BJ (cell line): Measurements from ENCODE around the gene NLRP9. TPM values are rescaled to one million over a fixed set of nuclear protein-coding genes. Genes with fewer than 3 reads are reported as not detected.

Source experiments
- CTCF ChIA-PET: fragments of 350-600 bp; formaldehyde crosslinking; extraction: SDS; loops from one replicate; lab custom pipeline; 2021; ENCODE audit warnings: antibody characterized with exemption, inconsistent platforms; lab: Yijun Ruan, JAX
- POLR2A ChIA-PET: fragments of 300-600 bp; sonication (Branson Sonifier 250); formaldehyde crosslinking; extraction: SDS; loops from one replicate; lab custom pipeline; 2021; ENCODE audit warnings: antibody characterized with exemption; lab: Charles Lee
- DNase-seq: peaks from one replicate; pipeline ENCODE4 v3.0.0-alpha.2; 2011; ENCODE audit warnings: low read depth
- H3K27me3 ChIP-seq: 2 replicates; pipeline ENCODE4 v1.6.0; 2011; ENCODE audit warnings: low read length; ENCODE audit not compliant: control insufficient read depth, insufficient read depth
- H3K36me3 ChIP-seq: 2 replicates; pipeline ENCODE4 v1.5.1; 2011; ENCODE audit warnings: low read length; ENCODE audit not compliant: control insufficient read depth, insufficient read depth
- H3K4me3 ChIP-seq: 2 replicates; pipeline ENCODE4 v1.5.1; 2011; ENCODE audit warnings: low read depth, mild to moderate bottlenecking, control low read depth, low read length
- polyA plus RNA-seq: library from polyadenylated mRNA; depleted of rRNA; stranded (reverse); fragments of >200 nt; gene quantifications from 2 replicates; pipeline ENCODE4 v1.2.3, GENCODE V29; 2011
- TF ChIP-seq, protein P1 (sequence below): IDR thresholded peaks from 2 replicates; pipeline ENCODE4 v1.5.1; 2011; ENCODE audit warnings: low read depth, mild to moderate bottlenecking, control low read depth, inconsistent platforms, low read length, moderate library complexity; ENCODE audit not compliant: insufficient read depth

NLRP9 gene
- polyA plus RNA-seq, 1 experiment = not detected

DNA sequence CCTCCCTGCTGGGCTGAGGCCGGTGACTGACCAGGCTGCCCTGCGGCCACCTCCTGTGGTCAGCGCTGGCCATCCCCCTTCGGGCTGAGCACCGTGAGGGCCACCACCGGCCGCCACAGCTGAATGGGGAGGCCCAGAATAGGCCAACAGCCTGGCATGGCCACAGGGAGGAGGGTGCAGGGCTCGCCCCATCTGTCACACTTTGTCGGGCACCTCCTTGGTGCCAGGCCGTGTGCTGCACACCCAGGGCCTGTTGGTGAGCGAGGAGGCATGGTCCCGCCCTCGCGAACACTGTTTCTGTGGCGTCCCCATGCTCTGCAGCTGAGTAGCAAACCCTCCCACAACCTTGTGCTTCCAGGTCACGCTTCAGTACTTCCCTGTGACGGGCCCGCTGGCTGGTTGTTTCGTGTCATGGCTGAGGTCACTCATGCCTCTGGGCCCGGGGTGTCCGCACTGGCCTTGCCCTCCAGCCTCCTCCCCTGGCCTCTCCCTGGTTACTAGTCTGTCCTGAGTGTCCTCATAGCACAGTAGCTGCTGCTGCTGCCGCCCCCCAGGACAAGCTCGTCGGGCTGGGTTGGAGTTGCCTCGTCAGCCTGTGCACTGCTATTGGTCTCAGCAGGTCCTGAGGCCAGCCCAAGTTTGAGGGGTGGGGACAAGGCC lies 48.0 kb downstream of the NLRP9 start:
- ChIA-PET POLR2A (no interaction called here), CTCF (no interaction called here)
- TF ChIP-seq, protein P1, sequence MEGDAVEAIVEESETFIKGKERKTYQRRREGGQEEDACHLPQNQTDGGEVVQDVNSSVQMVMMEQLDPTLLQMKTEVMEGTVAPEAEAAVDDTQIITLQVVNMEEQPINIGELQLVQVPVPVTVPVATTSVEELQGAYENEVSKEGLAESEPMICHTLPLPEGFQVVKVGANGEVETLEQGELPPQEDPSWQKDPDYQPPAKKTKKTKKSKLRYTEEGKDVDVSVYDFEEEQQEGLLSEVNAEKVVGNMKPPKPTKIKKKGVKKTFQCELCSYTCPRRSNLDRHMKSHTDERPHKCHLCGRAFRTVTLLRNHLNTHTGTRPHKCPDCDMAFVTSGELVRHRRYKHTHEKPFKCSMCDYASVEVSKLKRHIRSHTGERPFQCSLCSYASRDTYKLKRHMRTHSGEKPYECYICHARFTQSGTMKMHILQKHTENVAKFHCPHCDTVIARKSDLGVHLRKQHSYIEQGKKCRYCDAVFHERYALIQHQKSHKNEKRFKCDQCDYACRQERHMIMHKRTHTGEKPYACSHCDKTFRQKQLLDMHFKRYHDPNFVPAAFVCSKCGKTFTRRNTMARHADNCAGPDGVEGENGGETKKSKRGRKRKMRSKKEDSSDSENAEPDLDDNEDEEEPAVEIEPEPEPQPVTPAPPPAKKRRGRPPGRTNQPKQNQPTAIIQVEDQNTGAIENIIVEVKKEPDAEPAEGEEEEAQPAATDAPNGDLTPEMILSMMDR = no peak
- Histone ChIP-seq H3K36me3 (peaks cover 49% of the 10 kb centered on the region), H3K27me3 (no peaks in the 10 kb centered on the region), H3K4me3 (no peak overlapping the region)
- DNase-seq = no peak

DNA sequence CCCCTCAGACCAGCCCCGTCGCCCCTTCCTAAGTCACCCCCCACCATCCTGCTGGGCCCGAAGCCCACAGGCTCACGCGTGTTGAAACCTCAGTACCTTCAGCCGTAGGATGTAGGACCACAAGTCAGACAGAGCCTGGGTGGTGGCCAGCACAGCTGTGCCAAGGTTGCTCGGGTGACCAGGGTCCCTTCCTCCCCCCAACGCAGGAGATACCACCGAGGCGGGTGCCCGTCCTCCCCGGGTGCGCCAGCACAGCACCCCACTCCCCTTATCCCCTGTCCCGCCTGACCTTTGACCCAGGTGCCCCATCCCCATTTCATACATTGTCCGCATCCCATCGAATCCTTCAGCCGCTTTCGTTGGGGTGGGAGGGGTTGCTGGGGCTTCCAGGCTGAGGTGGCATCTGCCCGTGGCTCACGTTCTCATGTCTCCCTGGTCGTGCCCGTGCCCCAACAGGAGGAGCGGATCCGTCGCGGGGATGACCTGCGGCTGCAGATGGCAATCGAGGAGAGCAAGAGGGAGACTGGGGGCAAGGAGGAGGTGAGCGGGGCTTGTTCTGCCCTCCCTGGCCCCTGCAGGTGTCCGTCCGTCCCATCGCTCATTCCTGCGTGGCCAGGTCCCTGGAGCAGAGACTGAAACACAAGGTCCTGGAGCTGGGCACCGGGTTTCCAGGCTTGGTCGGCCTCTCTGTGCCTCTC lies 48.6 kb downstream of the NLRP9 start:
- no peak for DNase-seq
- POLR2A ChIA-PET = no interaction called here
- peaks cover 48% of the 10 kb centered on the region for H3K36me3 ChIP-seq

DNA sequence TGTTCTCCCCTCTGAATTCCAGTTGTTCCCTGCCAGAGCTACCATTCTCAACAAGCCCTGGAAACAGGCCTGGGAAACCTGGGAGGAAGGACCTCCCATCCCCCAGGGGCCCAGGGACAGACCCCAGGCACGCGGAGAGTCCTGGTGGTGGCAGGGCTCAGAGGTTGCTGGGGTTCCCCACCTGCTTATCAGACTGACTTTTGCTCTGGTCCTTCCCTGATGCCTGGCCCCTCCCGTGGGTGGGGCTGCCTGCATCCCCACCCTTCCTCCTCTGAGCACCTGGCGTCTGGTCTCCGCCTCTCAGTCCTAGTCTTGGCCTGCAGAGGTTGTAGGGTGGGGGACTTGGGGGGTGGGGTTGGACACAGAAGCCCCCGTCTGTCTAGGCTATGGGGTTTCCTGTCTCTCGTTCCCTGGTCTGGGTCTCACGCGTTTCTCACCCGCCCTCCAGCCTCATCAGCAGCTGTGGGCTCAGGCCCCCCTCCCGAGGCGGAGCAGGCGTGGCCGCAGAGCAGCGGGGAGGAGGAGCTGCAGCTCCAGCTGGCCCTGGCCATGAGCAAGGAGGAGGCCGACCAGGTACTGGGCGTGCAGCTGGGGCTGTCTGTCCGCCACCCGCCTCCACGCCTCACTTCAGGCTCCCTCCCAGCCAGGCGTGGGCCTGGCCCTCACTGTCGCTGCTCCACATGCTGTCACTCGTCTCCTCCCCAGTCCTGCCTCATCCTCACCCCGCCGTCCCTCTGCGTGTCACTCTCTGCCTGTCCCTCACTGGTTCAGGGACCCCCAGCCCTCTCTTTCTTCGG lies 49.6 kb downstream of the NLRP9 start:
- Histone ChIP-seq H3K36me3 (peaks cover 46% of the 10 kb centered on the region), H3K27me3 (no peaks in the 10 kb centered on the region), H3K4me3 (no peak overlapping the region)
- TF ChIP-seq, protein P1 = no peak
- ChIA-PET POLR2A (no interaction called here), CTCF (interaction anchor here (0.6 kb wide), 1 partner anchor 686 kb away, joined by 3 read pairs; no protein-coding TSS in a partner anchor)
- no peak for DNase-seq

More for the DNA sequence above, 48.6 kb downstream of the NLRP9 start:
- H3K4me3 ChIP-seq = no peak overlapping the region
- CTCF ChIA-PET = interaction anchor here (0.6 kb wide), 1 partner anchor 685 kb away, joined by 3 read pairs; no protein-coding TSS in a partner anchor
- no peaks in the 10 kb centered on the region for H3K27me3 ChIP-seq
- TF ChIP-seq, protein P1 = no peak

DNA sequence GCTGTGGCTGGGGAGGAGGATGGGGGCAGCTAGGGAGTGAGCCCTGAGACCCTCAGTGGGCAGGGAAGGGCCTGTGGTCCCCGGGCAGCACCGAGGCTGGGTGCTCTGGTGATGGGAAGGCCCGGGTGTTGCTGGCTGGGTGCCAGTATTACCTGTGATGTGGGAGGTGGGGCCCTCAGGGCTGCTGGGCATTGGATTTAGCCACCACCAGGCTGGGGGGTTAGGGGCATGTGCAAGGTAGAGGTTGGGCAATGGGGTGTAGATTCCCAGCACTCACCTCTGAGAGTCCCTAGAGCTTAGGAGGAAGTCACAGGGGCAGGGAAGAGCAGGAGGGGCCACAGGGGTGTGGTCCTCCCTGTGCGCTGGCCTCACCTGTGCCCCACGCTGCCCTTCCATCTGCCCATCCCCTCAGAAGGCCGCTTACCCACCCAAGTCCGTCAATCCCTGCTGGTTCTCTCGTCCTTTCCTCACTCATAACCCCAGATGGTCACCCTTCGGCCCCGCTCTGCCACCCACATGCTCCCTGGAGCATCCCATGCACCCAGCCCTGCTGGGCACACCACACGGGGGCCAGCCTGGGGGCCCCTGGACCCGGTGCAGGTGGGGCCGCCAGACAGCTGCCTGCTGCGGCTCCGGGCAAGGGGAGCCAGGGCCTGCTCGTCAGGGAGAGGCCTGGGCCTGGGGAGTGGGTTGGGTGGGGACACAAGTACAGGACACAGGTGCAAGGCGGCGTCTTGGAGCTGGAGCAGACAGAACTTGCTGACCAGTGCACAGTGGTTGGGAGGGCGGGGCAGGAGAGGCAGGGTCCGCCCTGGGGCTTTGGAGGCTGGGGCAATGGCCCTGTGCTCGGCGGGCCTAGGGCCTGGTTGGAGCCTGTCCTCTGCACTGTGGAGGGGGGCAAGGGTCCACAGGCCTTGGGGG lies 50.7 kb downstream of the NLRP9 start:
- peaks cover 44% of the 10 kb centered on the region for H3K36me3 ChIP-seq
- TF ChIP-seq, protein P1 = no peak
- CTCF ChIA-PET = no interaction called here
- H3K27me3 ChIP-seq = no peaks in the 10 kb centered on the region
- DNase-seq = no peak
- H3K4me3 ChIP-seq = no peak overlapping the region
- POLR2A ChIA-PET = no interaction called here
